Esophagus muscularis mucosa (tissue), 4 donors: ENCODE measurements around the gene MPRIP. TPM values are rescaled to one million over a fixed set of nuclear protein-coding genes. Genes with fewer than 3 reads are reported as not detected.

Experiments used
- DNase-seq: peaks from one replicate; pipeline ENCODE4 v3.0.0-alpha.2; 2017; ENCODE audit errors: extremely low spot score
- H3K27ac ChIP-seq, 4 donors: fragments of 200-600 bp; sonication (generic); replicated peaks in 1 of 4; 1 replicate in 3 of 4; 2 replicates in 1 of 4; pipeline ENCODE4 v1.5.1; 2016 to 2019; ENCODE audit warnings: mild to moderate bottlenecking in 1 of 4
- H3K27me3 ChIP-seq, 4 donors: fragments of 200-600 bp; sonication (generic); one replicate each; pipeline versions ENCODE4 v1.5.1 to v1.6.0; 2016 to 2019
- H3K36me3 ChIP-seq, 4 donors: fragments of 200-600 bp; sonication (generic); one replicate each; pipeline ENCODE4 v1.5.1; 2016 to 2019
- H3K4me1 ChIP-seq, 4 donors: fragments of 200-600 bp; sonication (generic); one replicate each; pipeline ENCODE4 v1.5.1; 2016 to 2019
- H3K4me3 ChIP-seq, 4 donors: fragments of 200-600 bp; sonication (generic); 1 replicate in 2 of 4; 2 replicates in 2 of 4; pipeline ENCODE4 v1.5.1; 2016 to 2019; ENCODE audit warnings: mild to moderate bottlenecking in 4 of 4, moderate library complexity in 1 of 4
- H3K9me3 ChIP-seq, 4 donors: fragments of 200-600 bp; sonication (generic); 1 replicate in 3 of 4; 2 replicates in 1 of 4; pipeline ENCODE4 v1.5.1; 2016 to 2019
- EP300 ChIP-seq: sonication (generic); formaldehyde crosslinking; IDR thresholded peaks from one replicate; pipeline ENCODE4 v1.6.1; 2017; ENCODE audit warnings: antibody characterized with exemption
- POLR2A ChIP-seq: fragments of 450-650 bp; IDR thresholded peaks from one replicate; pipeline ENCODE4 v1.6.1; 2017; ENCODE audit warnings: antibody characterized with exemption, moderate library complexity, mild to moderate bottlenecking, low read depth
- POLR2AphosphoS5 ChIP-seq, 2 donors: sonication (generic); formaldehyde crosslinking; IDR thresholded peaks; one replicate each; pipeline ENCODE4 v1.6.1; 2017; ENCODE audit warnings: antibody characterized with exemption in 2 of 2
- WGBS: methylation state at CpG from one replicate; pipeline ENCODE4 v1.1.5; 2018; 5-methylcytosine and 5-hydroxymethylcytosine counted together
- intact Hi-C: fragments of 100-400 bp; cut with DNase I; formaldehyde crosslinking; loops from one replicate; pipeline ENCODE4 v1.15.1; 2023
- total RNA-seq, 4 donors: library from RNA; depleted of rRNA; stranded (reverse); fragments of >200 nt; gene quantifications; one replicate each; pipeline versions ENCODE4 v1.1.0 to v1.2.1, GENCODE V29; 2016
- TF ChIP-seq, protein P1 (sequence below), 3 experiments: fragments of 200-600 bp in 2 of 3; fragments of 450-650 bp in 1 of 3; sonication (generic) in 2 of 3; IDR thresholded peaks; one replicate each; pipeline ENCODE4 v1.5.1; 2017 to 2019; ENCODE audit warnings: antibody characterized with exemption in 3 of 3, mild to moderate bottlenecking in 2 of 3, moderate library complexity in 1 of 3

The MPRIP gene
- total RNA-seq, 4 donors from 2014 or later = 108 to 194 (median 129) TPM

DNA sequence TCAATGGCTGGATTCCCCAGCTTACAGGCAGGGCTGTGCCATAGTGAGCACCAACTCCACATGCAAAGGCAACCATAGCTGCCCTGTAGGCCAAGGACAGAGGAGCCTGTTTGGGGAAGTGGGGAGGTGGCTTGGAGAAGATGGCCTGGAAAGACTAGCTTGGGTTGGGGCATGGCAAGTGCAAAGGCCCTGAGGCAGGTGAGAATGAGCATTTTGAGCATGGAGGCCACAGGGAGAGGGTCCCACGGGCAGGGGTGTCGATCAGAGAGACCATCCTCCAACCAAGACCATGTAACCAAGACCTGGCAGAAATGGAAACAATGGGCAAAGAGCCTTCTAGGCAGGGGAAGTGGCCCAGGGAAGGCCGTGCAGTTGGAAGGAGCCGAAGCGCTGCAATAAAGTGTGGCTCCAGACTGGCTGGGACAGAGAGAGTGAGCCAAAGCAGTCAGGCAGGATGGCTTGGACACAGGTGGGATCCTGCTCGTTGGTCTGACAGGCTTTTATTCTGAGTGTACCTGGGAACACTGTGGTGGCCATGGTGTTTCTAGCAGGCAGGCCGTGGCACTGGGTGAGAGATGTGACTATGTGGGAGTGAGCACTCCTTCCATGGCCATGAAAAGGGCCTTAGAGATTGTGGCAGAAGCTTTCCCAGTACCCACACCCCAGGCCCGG, 24.8 kb upstream of the MPRIP start:
- Histone ChIP-seq H3K4me1 (peaks cover 0 to 15% (median 6%) of the 10 kb centered on the region in 4 donors), H3K27ac (no peak overlapping the region), H3K9me3 (no peaks in the 10 kb centered on the region), H3K27me3 (no peaks in the 10 kb centered on the region), H3K36me3 (no peaks in the 10 kb centered on the region), H3K4me3 (no peak overlapping the region)
- intact Hi-C loops = no loop called here
- TF ChIP-seq EP300 = no peak
- TF ChIP-seq POLR2A = no peak
- no peak for TF ChIP-seq POLR2AphosphoS5 (IDR thresholded peaks at IDR 0.05)
- TF ChIP-seq, protein P1, sequence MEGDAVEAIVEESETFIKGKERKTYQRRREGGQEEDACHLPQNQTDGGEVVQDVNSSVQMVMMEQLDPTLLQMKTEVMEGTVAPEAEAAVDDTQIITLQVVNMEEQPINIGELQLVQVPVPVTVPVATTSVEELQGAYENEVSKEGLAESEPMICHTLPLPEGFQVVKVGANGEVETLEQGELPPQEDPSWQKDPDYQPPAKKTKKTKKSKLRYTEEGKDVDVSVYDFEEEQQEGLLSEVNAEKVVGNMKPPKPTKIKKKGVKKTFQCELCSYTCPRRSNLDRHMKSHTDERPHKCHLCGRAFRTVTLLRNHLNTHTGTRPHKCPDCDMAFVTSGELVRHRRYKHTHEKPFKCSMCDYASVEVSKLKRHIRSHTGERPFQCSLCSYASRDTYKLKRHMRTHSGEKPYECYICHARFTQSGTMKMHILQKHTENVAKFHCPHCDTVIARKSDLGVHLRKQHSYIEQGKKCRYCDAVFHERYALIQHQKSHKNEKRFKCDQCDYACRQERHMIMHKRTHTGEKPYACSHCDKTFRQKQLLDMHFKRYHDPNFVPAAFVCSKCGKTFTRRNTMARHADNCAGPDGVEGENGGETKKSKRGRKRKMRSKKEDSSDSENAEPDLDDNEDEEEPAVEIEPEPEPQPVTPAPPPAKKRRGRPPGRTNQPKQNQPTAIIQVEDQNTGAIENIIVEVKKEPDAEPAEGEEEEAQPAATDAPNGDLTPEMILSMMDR (IDR thresholded peaks at IDR 0.05) = no peak
- no peak for DNase-seq
- WGBS = 94% methylated on average over 8 of the region's 8 CpGs

DNA sequence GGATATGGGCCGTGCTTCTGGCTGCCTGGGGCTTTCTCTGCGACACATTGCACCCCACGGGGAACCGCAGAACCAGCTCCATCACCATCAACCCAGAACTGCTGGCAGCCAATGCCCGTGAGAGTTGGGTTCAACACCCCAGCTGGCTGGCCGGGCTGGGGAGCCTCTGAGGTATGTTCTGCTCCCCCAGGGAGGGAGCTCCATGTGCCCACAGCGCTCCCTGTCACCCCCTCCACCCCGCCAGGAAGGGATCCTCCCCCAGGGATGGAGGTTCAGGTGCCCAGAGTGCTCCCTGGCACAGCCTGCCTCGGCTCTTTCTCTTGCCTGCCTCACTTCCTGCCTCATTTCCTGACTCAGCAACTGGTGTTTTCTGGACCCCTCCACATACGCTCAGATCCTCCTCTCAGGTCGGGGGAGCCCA, 24.2 kb upstream of the MPRIP start:
- H3K27ac ChIP-seq = no peak overlapping the region
- no peaks in the 10 kb centered on the region for H3K27me3 ChIP-seq
- H3K4me3 ChIP-seq = no peak overlapping the region
- WGBS = 92% methylated on average over 10 of the region's 11 CpGs
- H3K4me1 ChIP-seq = peaks cover 0 to 15% (median 6%) of the 10 kb centered on the region in 4 donors
- H3K36me3 ChIP-seq = no peaks in the 10 kb centered on the region
- intact Hi-C loops = no loop called here
- no peak for DNase-seq
- TF ChIP-seq EP300 (no peak), POLR2AphosphoS5 (IDR thresholded peaks at IDR 0.05) (no peak), POLR2A (no peak)
- TF ChIP-seq, protein P1 (IDR thresholded peaks at IDR 0.05) = no peak
- H3K9me3 ChIP-seq = no peaks in the 10 kb centered on the region

DNA sequence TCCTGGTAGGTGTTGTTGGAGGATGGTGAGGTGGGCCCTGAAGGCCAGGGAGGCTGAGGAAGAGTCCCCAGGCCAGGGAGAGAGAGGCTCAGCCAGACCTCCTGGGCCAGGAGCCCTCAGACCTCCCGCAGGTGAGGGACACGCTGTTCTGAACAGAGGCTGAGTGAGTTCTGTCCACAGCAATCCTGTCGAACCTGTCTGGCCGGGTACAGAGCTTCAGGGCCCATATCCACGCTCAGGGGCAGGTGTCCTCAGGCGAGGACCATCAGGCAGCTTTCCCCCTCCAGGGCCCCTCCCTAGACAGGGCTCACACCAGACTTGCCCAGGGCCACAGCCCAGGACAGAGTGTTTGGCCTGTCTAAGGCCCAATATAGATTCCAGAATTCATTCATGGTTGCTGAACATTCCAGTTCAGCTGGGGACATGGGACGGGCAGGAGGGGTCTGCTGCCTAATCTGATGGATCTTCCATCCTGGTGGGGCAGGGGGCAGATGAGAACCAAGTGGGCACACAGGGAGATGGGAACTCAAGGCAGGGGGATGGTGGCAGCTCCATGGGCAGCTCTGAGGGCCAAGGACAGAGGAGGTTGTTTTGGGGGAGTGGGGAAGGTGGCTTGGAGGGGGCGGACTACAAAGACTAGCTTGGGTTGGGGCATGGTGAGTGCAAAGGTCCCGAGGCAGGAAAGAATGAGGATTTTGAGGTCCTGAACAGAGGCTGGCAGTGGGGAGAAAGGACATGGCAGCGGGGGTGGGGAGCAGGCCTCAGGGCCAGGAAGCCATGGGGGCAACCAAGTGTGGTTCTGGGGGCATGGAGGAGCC, 23.4 kb upstream of the MPRIP start:
- Histone ChIP-seq H3K27ac (no peak overlapping the region), H3K36me3 (no peaks in the 10 kb centered on the region), H3K4me3 (no peak overlapping the region), H3K4me1 (peaks cover 0 to 15% (median 6%) of the 10 kb centered on the region in 4 donors), H3K27me3 (no peaks in the 10 kb centered on the region), H3K9me3 (no peaks in the 10 kb centered on the region)
- TF ChIP-seq POLR2A = no peak
- TF ChIP-seq POLR2AphosphoS5 (IDR thresholded peaks at IDR 0.05) = no peak
- TF ChIP-seq EP300 = no peak
- TF ChIP-seq, protein P1 (IDR thresholded peaks at IDR 0.05) = no peak
- WGBS = 99% methylated on average over 9 of the region's 10 CpGs
- no peak for DNase-seq
- intact Hi-C loops = no loop called here

DNA sequence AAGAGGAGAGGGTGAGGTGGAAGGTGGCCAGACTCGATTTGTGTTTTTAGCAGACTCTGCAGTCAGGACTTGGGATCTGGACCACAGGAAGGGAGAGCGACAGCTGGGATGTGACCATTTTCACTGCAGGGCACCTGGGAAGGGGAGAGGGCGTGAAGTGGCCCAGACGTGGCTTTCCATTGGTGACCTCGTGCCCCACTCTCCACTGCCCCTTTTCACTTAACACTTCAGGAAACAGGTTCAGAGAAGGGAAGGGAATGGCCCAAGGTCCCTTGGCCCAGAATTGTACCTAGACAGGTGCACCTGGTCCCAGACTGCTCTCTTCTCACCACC, 22.9 kb upstream of the MPRIP start:
- no peak overlapping the region for H3K27ac ChIP-seq
- no peak for DNase-seq
- TF ChIP-seq POLR2AphosphoS5 (IDR thresholded peaks at IDR 0.05) = no peak
- TF ChIP-seq, protein P1 (IDR thresholded peaks at IDR 0.05) = no peak
- no peak for TF ChIP-seq EP300
- TF ChIP-seq POLR2A = no peak
- H3K27me3 ChIP-seq = no peaks in the 10 kb centered on the region
- H3K9me3 ChIP-seq = no peaks in the 10 kb centered on the region
- no peak overlapping the region for H3K4me3 ChIP-seq
- no peaks in the 10 kb centered on the region for H3K36me3 ChIP-seq
- 91% methylated on average over 5 of the region's 5 CpGs for WGBS
- intact Hi-C loops = no loop called here
- peaks cover 0 to 15% (median 6%) of the 10 kb centered on the region in 4 donors for H3K4me1 ChIP-seq
